HepG2 (cell line): ENCODE measurements around the gene MARK2. TPM values are rescaled to one million over a fixed set of nuclear protein-coding genes. Genes with fewer than 3 reads are reported as not detected.

Experiments used
- CBFB ChIP-seq: sonication (generic); formaldehyde crosslinking; IDR thresholded peaks from 2 replicates; pipeline ENCODE4 v1.4.0; 2020; ENCODE audit warnings: missing genetic modification reagents
- FLYWCH1 ChIP-seq: sonication (generic); formaldehyde crosslinking; IDR thresholded peaks from 2 replicates; pipeline ENCODE4 v1.8.1; 2023; ENCODE audit warnings: mild to moderate bottlenecking, missing genetic modification reagents
- FOXA3 ChIP-seq: IDR thresholded peaks from 2 replicates; pipeline ENCODE4 v1.6.1; 2016; ENCODE audit warnings: missing genetic modification reagents, missing compliant biosample characterization
- FOXJ3 ChIP-seq: sonication (generic); formaldehyde crosslinking; IDR thresholded peaks from 2 replicates; pipeline ENCODE4 v1.4.0; 2020; ENCODE audit warnings: missing genetic modification reagents, mild to moderate bottlenecking, borderline replicate concordance
- HNRNPK ChIP-seq: fragments of 200-400 bp; formaldehyde crosslinking; IDR thresholded peaks from 2 replicates; pipeline ENCODE4 v1.6.1; 2018; ENCODE audit warnings: low read length, low read depth, moderate library complexity, mild to moderate bottlenecking; ENCODE audit not compliant: poor library complexity, severe bottlenecking
- NFIC ChIP-seq: IDR thresholded peaks from 2 replicates; pipeline ENCODE4 v1.6.1; 2012; ENCODE audit warnings: mild to moderate bottlenecking, low read length, inconsistent platforms
- PHF21A ChIP-seq: sonication (generic); formaldehyde crosslinking; IDR thresholded peaks from 2 replicates; pipeline ENCODE4 v1.5.0; 2020; ENCODE audit warnings: mild to moderate bottlenecking, missing genetic modification reagents
- PRDM10 ChIP-seq: sonication (generic); formaldehyde crosslinking; IDR thresholded peaks from 2 replicates; pipeline ENCODE4 v1.4.0; 2020; ENCODE audit warnings: low read depth, missing genetic modification reagents
- RBAK ChIP-seq: sonication (generic); formaldehyde crosslinking; IDR thresholded peaks from 2 replicates; pipeline ENCODE4 v1.5.1; 2020; ENCODE audit warnings: mild to moderate bottlenecking, missing genetic modification reagents
- RFXAP ChIP-seq: sonication (generic); formaldehyde crosslinking; IDR thresholded peaks from 2 replicates; pipeline ENCODE4 v1.4.0; 2020; ENCODE audit warnings: missing genetic modification reagents, borderline replicate concordance
- SAP130 ChIP-seq: IDR thresholded peaks from 2 replicates; pipeline ENCODE4 v1.6.1; 2016; ENCODE audit warnings: low read depth
- SIN3B ChIP-seq: fragments of 150-350 bp; IDR thresholded peaks from 2 replicates; pipeline ENCODE4 v1.6.1; 2014; ENCODE audit warnings: low read length
- SP4 ChIP-seq: sonication (generic); formaldehyde crosslinking; IDR thresholded peaks from 2 replicates; pipeline ENCODE4 v1.8.1; 2023; ENCODE audit warnings: mild to moderate bottlenecking, missing genetic modification reagents
- TAF1 ChIP-seq: sonication (generic); formaldehyde crosslinking; IDR thresholded peaks from 2 replicates; pipeline ENCODE4 v1.4.0; 2020; ENCODE audit warnings: missing genetic modification reagents
- TCF7 ChIP-seq: sonication (generic); IDR thresholded peaks from 2 replicates; pipeline ENCODE4 v1.6.1; 2016; ENCODE audit warnings: antibody characterized with exemption, low read depth
- ZBTB43 ChIP-seq: sonication (generic); formaldehyde crosslinking; conservative IDR thresholded peaks from 2 replicates; pipeline ENCODE4 v1.4.0; 2020; ENCODE audit warnings: missing genetic modification reagents
- ZFYVE20 ChIP-seq: sonication (generic); formaldehyde crosslinking; IDR thresholded peaks from 2 replicates; pipeline ENCODE4 v1.8.0; 2023; ENCODE audit warnings: low read depth, mild to moderate bottlenecking, moderate library complexity, missing genetic modification reagents, borderline replicate concordance
- ZNF333 ChIP-seq: sonication (generic); formaldehyde crosslinking; IDR thresholded peaks from 2 replicates; pipeline ENCODE4 v1.4.0; 2020; ENCODE audit warnings: mild to moderate bottlenecking, missing genetic modification reagents, borderline replicate concordance
- ZNF335 ChIP-seq: sonication (generic); formaldehyde crosslinking; IDR thresholded peaks from 2 replicates; pipeline ENCODE4 v1.4.0; 2020; ENCODE audit warnings: missing genetic modification reagents
- ZNF44 ChIP-seq: sonication (generic); formaldehyde crosslinking; IDR thresholded peaks from 2 replicates; pipeline ENCODE4 v1.5.1; 2020; ENCODE audit warnings: mild to moderate bottlenecking, missing genetic modification reagents
- ZNF552 ChIP-seq: sonication (generic); formaldehyde crosslinking; IDR thresholded peaks from 2 replicates; pipeline ENCODE4 v1.9.0; 2022; ENCODE audit warnings: missing genetic modification reagents, mild to moderate bottlenecking, borderline replicate concordance
- ZNF605 ChIP-seq: sonication (generic); formaldehyde crosslinking; IDR thresholded peaks from 2 replicates; pipeline ENCODE4 v1.8.0; 2022; ENCODE audit warnings: mild to moderate bottlenecking, missing genetic modification reagents
- ZNF616 ChIP-seq: sonication (generic); formaldehyde crosslinking; IDR thresholded peaks from 2 replicates; pipeline ENCODE4 v1.5.0; 2020; ENCODE audit warnings: low read depth, mild to moderate bottlenecking, missing genetic modification reagents
- ZNF639 ChIP-seq: conservative IDR thresholded peaks from 2 replicates; pipeline ENCODE4 v1.6.1; 2018; ENCODE audit warnings: missing genetic modification reagents
- polyA plus RNA-seq, 8 experiments: library from polyadenylated mRNA; depleted of rRNA in 3 of 8; stranded (reverse) in 7 of 8; unstranded in 1 of 8; fragments of >200 nt; fragmentation: Illumina TruSeq in 4 of 8; extraction: Trizol in 4 of 8; gene quantifications; 2 replicates each; pipeline versions ENCODE4 v1.2.1 to v1.2.3, GENCODE V29; 2011 to 2016; ENCODE audit warnings: low read depth in 4 of 8, missing spikeins in 1 of 8, mixed read lengths in 1 of 8; ENCODE audit not compliant: insufficient read depth in 1 of 8
- total RNA-seq, 5 experiments: library from RNA; depleted of rRNA; stranded (reverse); fragments of >200 nt; fragmentation: Illumina TruSeq; extraction: Trizol; gene quantifications; 2 replicates each; pipeline ENCODE4 v1.2.3, GENCODE V29; 2016; ENCODE audit warnings: low read depth in 1 of 5
- TF ChIP-seq, protein P1 (sequence below): IDR thresholded peaks from 2 replicates; pipeline ENCODE4 v1.6.1; 2012; ENCODE audit warnings: inconsistent platforms

The MARK2 gene
- total and polyA plus RNA-seq, 2 of the 13 experiments (the other 11 are each of a cell fraction or from before 2014, with no cell fraction given), result 13.5 to 13.9 TPM

GRCh38 chr11:63938479-63939396 is 99.8 kb downstream of the MARK2 start, which contains the start of gene NAA40 (continued):
- TF ChIP-seq ZNF639 (CRISPR knock-in tag) (no peak; the same call in 1 of the 2 replicates), TCF7 (no peak), ZNF605 (CRISPR knock-in tag) (peak; percentile 90), NFIC (no peak), CBFB (no peak), FOXJ3 (CRISPR knock-in tag) (no peak), ZNF616 (no peak), ZNF552 (no peak), SAP130 (CRISPR knock-in tag) (peak; percentile 99), PRDM10 (CRISPR knock-in tag) (no peak), ZNF335 (CRISPR knock-in tag) (0 out of 2 replicates have a peak, but pooled peaks have one; percentile 16), ZBTB43 (CRISPR knock-in tag) (no peak), ZNF44 (CRISPR knock-in tag) (no peak), SP4 (CRISPR knock-in tag) (peak; percentile 95), FLYWCH1 (CRISPR knock-in tag) (no peak), SIN3B (peak; percentile 41; the same call in 1 of the 2 replicates), RBAK (CRISPR knock-in tag) (no peak), ZNF333 (CRISPR knock-in tag) (no peak), FOXA3 (CRISPR knock-in tag) (peak; percentile 43; the same call in 1 of the 2 replicates), ZFYVE20 (CRISPR knock-in tag) (no peak), HNRNPK (peak; percentile 82), RFXAP (CRISPR knock-in tag) (peak; percentile 36), PHF21A (CRISPR knock-in tag) (peak; percentile 74), TAF1 (CRISPR knock-in tag) (peak; percentile 34; the same call in 1 of the 2 replicates)
- TF ChIP-seq, protein P1, sequence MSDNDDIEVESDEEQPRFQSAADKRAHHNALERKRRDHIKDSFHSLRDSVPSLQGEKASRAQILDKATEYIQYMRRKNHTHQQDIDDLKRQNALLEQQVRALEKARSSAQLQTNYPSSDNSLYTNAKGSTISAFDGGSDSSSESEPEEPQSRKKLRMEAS, result peak; percentile 81
